ENCODE measurements around the gene HCAR2.
"Not testable (repeated sequence)": the region's sequence is repeated elsewhere in the genome, so short reads cannot be mapped to it uniquely, and the experiment has no call there.

The HCAR2 gene

GRCh38 chr12:122702890-122703611 lies at the start of gene HCAR2:
Gene HCAR2 (minus strand): TSS chr12:122703357. CDS start chr12:122703283, 74 bp downstream.
- FAIRE-seq; DNase-seq (ENCODE audit: insufficient read length, low spot score): not testable (repeated sequence)

DNA sequence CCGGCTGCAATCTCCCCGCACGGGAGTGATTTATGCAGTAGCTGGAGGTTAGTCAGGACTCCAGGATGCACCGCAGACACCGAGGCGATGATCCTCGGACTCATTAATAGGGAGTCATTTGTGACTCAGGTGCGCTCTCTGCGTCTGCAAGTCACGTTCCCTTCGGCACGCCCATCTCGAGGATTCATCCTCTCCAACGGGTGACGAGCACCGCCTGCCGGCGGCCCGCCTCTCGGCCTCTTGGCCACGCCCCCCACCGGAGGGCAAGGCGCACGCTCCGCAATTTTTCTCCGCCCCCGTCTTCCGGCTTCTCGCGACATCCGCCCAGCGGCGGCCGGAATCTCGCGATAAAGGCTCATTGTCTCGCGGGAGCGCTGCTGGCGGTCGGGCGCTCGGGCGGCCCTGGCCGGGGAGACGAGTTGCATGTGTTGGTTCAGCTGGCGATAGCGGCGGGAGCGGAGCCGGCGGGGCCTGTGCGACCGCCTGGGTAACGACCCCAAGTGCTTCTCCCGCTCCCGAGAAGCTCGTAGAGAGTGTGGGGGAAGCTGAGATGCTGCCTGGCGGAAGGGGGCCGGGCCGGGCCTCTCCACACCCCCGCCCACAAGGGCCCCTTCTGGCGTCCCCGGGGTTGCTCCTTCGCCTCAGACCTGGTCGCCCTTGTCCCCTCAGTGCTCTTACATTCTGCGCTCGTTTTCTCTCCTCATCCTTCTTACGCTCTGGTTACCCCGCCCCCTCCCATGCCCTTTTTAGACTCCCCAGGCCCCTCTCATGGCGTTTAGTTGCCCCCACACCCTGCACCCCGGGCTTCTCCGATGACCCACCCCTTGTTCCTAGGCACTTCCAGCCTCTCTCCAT lies 49.5 kb upstream of the HCAR2 start, which contains the start of gene DENR:
Gene DENR, plus strand, starts transcription at position 361 of the 855 bp plus-strand sequence. CDS start 878 bp downstream, outside the sequence.
- FAIRE-seq: peak; percentile 94
- peak; percentile 80 for TF ChIP-seq POLR2A (IDR thresholded peaks at IDR 0.05; ENCODE audit: low read depth, low read length)

GRCh38 chr12:122750781-122751515 lies 47.8 kb upstream of the HCAR2 start:
- not testable (repeated sequence) for DNase-seq (ENCODE audit: insufficient read length, low spot score); FAIRE-seq

More for the DNA sequence above, 49.5 kb upstream of the HCAR2 start, which contains the start of gene DENR:
- DNase-seq (ENCODE audit: insufficient read length, low spot score): peak; percentile 89

GRCh38 chr12:122749569-122750332 lies 46.6 kb upstream of the HCAR2 start:
- no peak for FAIRE-seq
- no peak for DNase-seq (ENCODE audit: insufficient read length, low spot score)
- no peak for TF ChIP-seq POLR2A (IDR thresholded peaks at IDR 0.05; ENCODE audit: low read depth, low read length)

DNA sequence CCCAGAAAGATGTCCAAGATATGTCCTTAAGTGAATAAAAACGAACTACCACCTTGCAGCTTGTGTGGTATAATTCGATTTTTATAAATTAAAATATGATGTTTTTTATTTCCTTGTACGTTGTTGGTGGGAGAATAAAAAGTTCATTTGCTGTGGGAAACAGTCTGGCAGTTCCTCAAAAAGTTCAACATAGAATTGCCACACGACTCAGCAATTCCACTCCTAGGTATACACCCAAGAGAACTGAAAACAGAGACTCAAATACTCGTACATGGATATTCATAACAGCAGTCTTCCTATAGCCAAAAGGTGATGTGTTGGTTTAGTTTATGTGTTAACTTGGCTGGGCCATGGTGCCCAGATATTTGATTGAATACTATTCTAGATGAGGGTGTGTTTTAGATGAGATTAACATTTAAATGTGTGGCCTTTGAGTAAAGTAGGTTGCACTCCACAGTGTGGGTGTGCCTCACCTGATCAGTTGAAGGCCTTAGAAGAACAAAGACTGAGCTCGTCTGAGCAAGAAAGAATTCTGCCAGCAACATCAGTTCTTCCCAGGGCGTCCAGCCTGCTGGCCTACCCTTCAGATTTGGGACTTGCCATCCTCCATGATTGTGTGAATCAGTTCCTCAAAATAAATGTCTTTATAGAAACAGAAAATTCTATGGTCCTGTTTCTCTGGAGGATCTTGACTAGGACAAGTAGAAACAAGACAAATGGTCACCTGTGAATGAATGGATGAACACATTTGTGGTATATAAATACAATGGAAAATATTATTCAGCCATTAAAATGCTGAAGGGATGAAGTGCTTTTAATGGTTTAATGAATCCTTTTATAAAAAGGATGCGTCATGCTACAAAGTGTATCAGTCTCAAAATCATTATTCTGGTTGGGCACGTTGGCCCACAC lies 44.3 kb upstream of the HCAR2 start:
- no peak for TF ChIP-seq POLR2A (IDR thresholded peaks at IDR 0.05; ENCODE audit: low read depth, low read length)
- FAIRE-seq: no peak
- DNase-seq (ENCODE audit: insufficient read length, low spot score): no peak

DNA sequence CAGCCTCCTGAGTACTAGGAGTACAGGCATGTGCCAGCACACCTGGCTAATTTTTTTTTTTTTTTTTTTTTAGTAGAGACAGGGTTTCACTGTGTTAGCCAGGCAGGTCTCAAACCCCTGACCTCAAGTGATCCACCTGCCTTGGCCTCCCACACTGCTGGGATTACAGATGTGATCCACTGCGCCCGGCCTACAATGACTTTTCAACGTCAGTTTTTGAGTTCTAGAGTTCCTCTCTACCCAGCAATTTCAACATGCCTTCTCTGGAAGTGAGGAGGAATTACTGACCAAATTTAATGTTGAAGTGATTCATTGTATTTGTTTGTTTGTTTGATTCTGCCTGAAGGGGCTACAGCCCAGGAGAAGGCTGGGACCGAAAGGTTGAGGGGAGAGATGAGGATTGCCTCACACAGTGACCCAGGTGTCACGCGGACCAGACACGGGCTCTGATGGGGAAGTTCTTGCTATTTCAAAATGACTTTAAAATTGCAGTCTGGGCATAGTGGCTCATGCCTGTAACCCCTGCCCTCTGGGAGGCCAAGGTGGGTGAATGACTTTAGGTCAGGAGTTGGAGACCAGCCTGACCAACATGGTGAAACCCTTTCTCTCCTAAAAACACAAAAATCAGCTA lies 40.9 kb upstream of the HCAR2 start:
- DNase-seq (ENCODE audit: insufficient read length, low spot score) (no peak), FAIRE-seq (no peak)
- no peak for TF ChIP-seq POLR2A (IDR thresholded peaks at IDR 0.05; ENCODE audit: low read depth, low read length)

- no peak for FAIRE-seq
- no peak for DNase-seq (ENCODE audit: insufficient read length, low spot score)
- TF ChIP-seq POLR2A (IDR thresholded peaks at IDR 0.05; ENCODE audit: low read depth, low read length): no peak
Measured at GRCh38 chr12:122740351-122740750, 37.2 kb upstream of the HCAR2 start.

DNA sequence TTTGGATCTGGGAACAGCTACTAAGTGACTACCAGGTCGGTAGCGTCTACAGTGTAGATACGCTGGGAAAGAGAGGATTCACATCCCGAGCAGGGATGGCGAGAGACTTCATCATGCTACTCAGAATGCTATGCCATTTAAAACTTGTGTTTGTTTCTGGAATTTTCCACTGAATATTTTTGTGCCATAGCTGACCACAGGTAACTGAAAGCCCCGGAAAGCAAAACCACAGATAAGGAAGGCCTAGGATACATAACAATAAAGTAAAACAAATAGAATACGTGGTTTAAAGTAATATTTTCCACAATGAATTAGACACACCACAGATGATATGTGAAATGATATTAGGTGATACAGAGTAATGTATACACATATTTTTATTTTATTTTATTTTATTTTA lies 35.4 kb upstream of the HCAR2 start:
- no peak for FAIRE-seq
- no peak for TF ChIP-seq POLR2A (IDR thresholded peaks at IDR 0.05; ENCODE audit: low read depth, low read length)
- DNase-seq (ENCODE audit: insufficient read length, low spot score): no peak

GRCh38 chr12:122732611-122733010 lies 29.5 kb upstream of the HCAR2 start:
- FAIRE-seq (no peak), DNase-seq (ENCODE audit: insufficient read length, low spot score) (no peak)
- no peak for TF ChIP-seq POLR2A (IDR thresholded peaks at IDR 0.05; ENCODE audit: low read depth, low read length)

DNA sequence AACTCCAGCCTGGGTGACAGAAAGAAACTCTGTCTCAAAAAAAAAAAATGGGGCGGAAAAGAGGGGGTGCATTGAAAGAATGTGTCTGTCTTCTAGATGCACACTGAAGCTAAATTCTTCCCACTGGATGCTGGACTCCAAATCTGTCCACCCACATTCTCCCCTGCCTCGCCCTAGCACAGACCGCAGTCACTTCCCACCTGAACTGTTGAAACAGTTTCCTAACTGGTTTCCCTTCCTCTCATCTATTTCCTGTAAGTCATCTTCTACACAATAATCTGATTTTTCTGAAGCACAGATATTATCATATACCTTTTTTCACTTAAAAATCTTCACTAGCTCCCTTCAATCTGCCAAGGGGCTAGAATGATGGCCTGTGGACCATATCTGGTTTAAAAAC lies 29.0 kb upstream of the HCAR2 start:
- no peak for TF ChIP-seq POLR2A (IDR thresholded peaks at IDR 0.05; ENCODE audit: low read depth, low read length)
- FAIRE-seq (no peak), DNase-seq (ENCODE audit: insufficient read length, low spot score) (no peak)

- TF ChIP-seq POLR2A (IDR thresholded peaks at IDR 0.05; ENCODE audit: low read depth, low read length): no peak
- DNase-seq (ENCODE audit: insufficient read length, low spot score): no peak
- FAIRE-seq: no peak
Measured at GRCh38 chr12:122730215-122731014, 27.3 kb upstream of the HCAR2 start, which contains the start of gene HCAR1. Gene HCAR1 (minus strand): TSS chr12:122730844. CDS start chr12:122730339, 505 bp downstream.
